Keratinocyte (primary cell): Measurements from ENCODE around the gene GPR39. TPM values are rescaled to one million over a fixed set of nuclear protein-coding genes. Genes with fewer than 3 reads are reported as not detected.

Experiments used
- DNase-seq: peaks from one replicate; pipeline ENCODE4 v3.0.0-alpha.2; 2011; ENCODE audit warnings: low read depth, missing footprints, low spot score
- FAIRE-seq: peaks from 2 replicates; lab custom pipeline; 2011; peaks lifted over from hg19 to GRCh38; lab: Jason Lieb, UNC
- H2AFZ ChIP-seq: 2 replicates; pipeline ENCODE4 v1.6.0; 2012; ENCODE audit warnings: low read length, control low read depth, inconsistent platforms; ENCODE audit not compliant: control insufficient read depth
- H3K27ac ChIP-seq: 2 replicates; pipeline ENCODE4 v1.5.1; 2011; ENCODE audit warnings: low read length; ENCODE audit not compliant: control insufficient read depth, insufficient read depth
- H3K27me3 ChIP-seq: 3 replicates; pipeline ENCODE4 v1.6.0; 2011; ENCODE audit warnings: low read length; ENCODE audit not compliant: control insufficient read depth, insufficient read depth; ENCODE audit errors: extremely low read depth
- H3K36me3 ChIP-seq, 2 experiments: 2 replicates in 1 of 2; 3 replicates in 1 of 2; pipeline ENCODE4 v1.5.1; 2011; ENCODE audit warnings: low read length in 2 of 2, mild to moderate bottlenecking in 1 of 2; ENCODE audit not compliant: control insufficient read depth in 2 of 2, insufficient read depth in 2 of 2; ENCODE audit errors: extremely low read depth in 1 of 2
- H3K4me1 ChIP-seq: 3 replicates; pipeline ENCODE4 v1.5.1; 2011; ENCODE audit warnings: low read length; ENCODE audit not compliant: control insufficient read depth, insufficient read depth; ENCODE audit errors: extremely low read depth
- H3K4me2 ChIP-seq: 3 replicates; pipeline ENCODE4 v1.6.0; 2011; ENCODE audit warnings: low read depth, low read length; ENCODE audit not compliant: control insufficient read depth, insufficient read depth; ENCODE audit errors: extremely low read depth
- H3K4me3 ChIP-seq, 3 experiments: fragments of 200-600 bp in 1 of 3; sonication (generic) in 1 of 3; 2 replicates in 2 of 3; 3 replicates in 1 of 3; pipeline ENCODE4 v1.5.1; 2011 to 2016; ENCODE audit warnings: low read length in 3 of 3, mild to moderate bottlenecking in 3 of 3, control low read depth in 2 of 3, inconsistent platforms in 1 of 3, low read depth in 1 of 3, mixed read lengths in 1 of 3, mixed run types in 1 of 3, moderate library complexity in 1 of 3; ENCODE audit not compliant: control insufficient read depth in 2 of 3, insufficient read depth in 2 of 3; ENCODE audit errors: extremely low read depth in 1 of 3
- H3K79me2 ChIP-seq: 2 replicates; pipeline ENCODE4 v1.6.0; 2012; ENCODE audit warnings: low read length; ENCODE audit not compliant: control insufficient read depth, insufficient read depth
- H3K9ac ChIP-seq: 3 replicates; pipeline ENCODE4 v1.6.0; 2011; ENCODE audit warnings: low read length; ENCODE audit not compliant: control insufficient read depth, insufficient read depth; ENCODE audit errors: extremely low read depth
- H3K9me1 ChIP-seq: 3 replicates; pipeline ENCODE4 v1.6.0; 2011; ENCODE audit warnings: low read length; ENCODE audit not compliant: control insufficient read depth, insufficient read depth; ENCODE audit errors: extremely low read depth
- H3K9me3 ChIP-seq: 2 replicates; pipeline ENCODE4 v1.5.1; 2012; ENCODE audit warnings: low read depth, low read length; ENCODE audit not compliant: control insufficient read depth
- H4K20me1 ChIP-seq: 3 replicates; pipeline ENCODE4 v1.6.0; 2011; ENCODE audit warnings: low read length; ENCODE audit not compliant: control insufficient read depth, insufficient read depth; ENCODE audit errors: extremely low read depth
- EZH2 ChIP-seq: IDR thresholded peaks from one replicate; pipeline ENCODE4 v1.6.1; 2012; ENCODE audit warnings: inconsistent platforms, mild to moderate bottlenecking, low read length, moderate library complexity
- dilution Hi-C: fragments of 300-500 bp; cut with MboI; formaldehyde crosslinking; loops from one replicate; pipeline ENCODE4 v1.7.0; 2020; ENCODE audit warnings: low sequenced_read_pairs; ENCODE audit not compliant: extremely low pct_ligation_motif_present
- polyA plus RNA-seq, 5 experiments: library from polyadenylated mRNA; depleted of rRNA in 3 of 5; stranded (reverse) in 3 of 5; stranded (forward) in 1 of 5; unstranded in 1 of 5; fragments of >200 nt; gene quantifications; 1 replicate in 1 of 5; 2 replicates in 3 of 5; 3 replicates in 1 of 5; pipeline versions ENCODE4 v1.2.1 to v1.2.3, GENCODE V29; 2011 to 2012; ENCODE audit warnings: missing spikeins in 2 of 5, low read depth in 1 of 5, low replicate concordance in 1 of 5
- TF ChIP-seq, protein P1 (sequence below), 3 experiments: IDR thresholded peaks in 1 of 3; conservative IDR thresholded peaks in 1 of 3; optimal IDR thresholded peaks in 1 of 3; 2 replicates in 2 of 3; 3 replicates in 1 of 3; pipeline versions ENCODE3 to v1.5.1; 2011; ENCODE audit warnings: low read length in 3 of 3, mild to moderate bottlenecking in 3 of 3, moderate library complexity in 2 of 3, control low read depth in 1 of 3, inconsistent platforms in 1 of 3; ENCODE audit not compliant: insufficient read depth in 2 of 3; ENCODE audit errors: extremely low read depth in 1 of 3

Gene GPR39
- polyA plus RNA-seq, 1 donor (not counting 4 experiments of a cell fraction or from before 2014, with no cell fraction given): 4.7 TPM

DNA sequence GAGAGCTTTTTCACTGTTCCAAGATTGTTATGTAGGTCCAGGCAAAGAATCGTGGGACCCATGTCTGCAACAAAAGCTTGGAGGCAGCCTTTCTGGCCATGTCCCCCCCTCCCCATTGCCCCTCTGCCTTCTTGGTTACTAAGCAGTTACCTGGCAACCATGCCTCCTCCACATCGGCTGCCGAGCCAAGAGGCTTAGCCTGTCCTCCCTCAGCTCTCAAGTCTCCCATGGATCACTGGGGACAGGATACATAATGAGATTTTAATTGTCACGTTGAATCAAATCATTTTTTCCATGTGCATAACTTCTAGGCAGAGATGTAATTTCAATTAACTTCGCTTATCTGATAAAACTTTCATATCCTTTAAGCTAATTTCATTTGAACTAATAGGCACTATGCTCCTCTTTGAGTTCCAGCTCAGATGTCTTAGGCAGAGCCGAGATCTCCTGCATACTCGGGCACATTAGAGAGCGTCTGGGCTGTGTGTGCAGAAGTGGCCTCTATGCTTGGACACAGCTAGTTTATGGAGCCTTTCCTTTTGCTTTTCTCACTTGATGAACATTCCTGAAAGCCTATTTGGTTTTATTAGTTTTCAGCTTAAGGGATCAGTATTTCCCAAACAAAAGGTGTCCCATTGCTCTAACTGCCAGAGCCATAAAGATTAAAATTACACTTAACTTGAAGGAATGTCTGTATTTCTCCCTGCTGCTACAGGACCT lies 172.7 kb downstream of the GPR39 start:
- H3K9me3 ChIP-seq: no peaks in the 10 kb centered on the region
- H3K4me1 ChIP-seq: peaks cover 5% of the 10 kb centered on the region
- FAIRE-seq (no peak), DNase-seq (no peak)
- H4K20me1 ChIP-seq: no peaks in the 10 kb centered on the region
- H3K4me3 ChIP-seq: no peak overlapping the region
- H3K27me3 ChIP-seq: no peaks in the 10 kb centered on the region
- H3K36me3 ChIP-seq: no peaks in the 10 kb centered on the region
- no peak overlapping the region for H2AFZ ChIP-seq
- H3K79me2 ChIP-seq: no peaks in the 10 kb centered on the region
- H3K9ac ChIP-seq: no peak overlapping the region
- no peaks in the 10 kb centered on the region for H3K9me1 ChIP-seq
- H3K27ac ChIP-seq: no peak overlapping the region
- TF ChIP-seq EZH2: no peak
- TF ChIP-seq, protein P1, sequence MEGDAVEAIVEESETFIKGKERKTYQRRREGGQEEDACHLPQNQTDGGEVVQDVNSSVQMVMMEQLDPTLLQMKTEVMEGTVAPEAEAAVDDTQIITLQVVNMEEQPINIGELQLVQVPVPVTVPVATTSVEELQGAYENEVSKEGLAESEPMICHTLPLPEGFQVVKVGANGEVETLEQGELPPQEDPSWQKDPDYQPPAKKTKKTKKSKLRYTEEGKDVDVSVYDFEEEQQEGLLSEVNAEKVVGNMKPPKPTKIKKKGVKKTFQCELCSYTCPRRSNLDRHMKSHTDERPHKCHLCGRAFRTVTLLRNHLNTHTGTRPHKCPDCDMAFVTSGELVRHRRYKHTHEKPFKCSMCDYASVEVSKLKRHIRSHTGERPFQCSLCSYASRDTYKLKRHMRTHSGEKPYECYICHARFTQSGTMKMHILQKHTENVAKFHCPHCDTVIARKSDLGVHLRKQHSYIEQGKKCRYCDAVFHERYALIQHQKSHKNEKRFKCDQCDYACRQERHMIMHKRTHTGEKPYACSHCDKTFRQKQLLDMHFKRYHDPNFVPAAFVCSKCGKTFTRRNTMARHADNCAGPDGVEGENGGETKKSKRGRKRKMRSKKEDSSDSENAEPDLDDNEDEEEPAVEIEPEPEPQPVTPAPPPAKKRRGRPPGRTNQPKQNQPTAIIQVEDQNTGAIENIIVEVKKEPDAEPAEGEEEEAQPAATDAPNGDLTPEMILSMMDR (optimal IDR thresholded peaks at IDR 0.05 in 1 of 3, IDR thresholded peaks at IDR 0.05 in 1 of 3, conservative IDR thresholded peaks at IDR 0.05 in 1 of 3; ENCODE audit: extremely low read depth in 1 of 3, insufficient read depth in 2 of 3, low read length in 3 of 3): no peak
- no peak overlapping the region for H3K4me2 ChIP-seq
- dilution Hi-C loops: no loop called here

DNA sequence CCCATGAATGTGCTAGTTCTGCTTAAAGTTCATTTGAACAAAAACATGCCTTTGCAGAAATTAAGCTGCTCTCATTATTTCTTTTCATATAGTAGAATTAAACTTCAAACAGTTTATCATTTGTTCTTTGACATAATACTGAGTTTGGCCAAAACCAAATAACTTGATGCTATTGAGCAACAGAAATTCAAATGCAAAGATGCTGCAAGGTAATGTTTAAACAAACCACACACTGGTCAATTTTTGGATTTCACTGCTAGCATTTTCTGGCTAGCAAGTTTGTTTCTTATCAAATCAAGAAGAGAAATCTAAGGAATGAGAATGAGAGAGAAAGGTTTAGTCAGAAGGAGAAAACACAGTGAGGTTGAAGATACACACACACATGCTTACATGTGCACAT lies 173.4 kb downstream of the GPR39 start:
- Histone ChIP-seq H3K4me1 (peaks cover 5% of the 10 kb centered on the region), H3K27ac (no peak overlapping the region), H3K27me3 (no peaks in the 10 kb centered on the region), H3K9me1 (no peaks in the 10 kb centered on the region), H3K79me2 (no peaks in the 10 kb centered on the region), H3K36me3 (no peaks in the 10 kb centered on the region), H3K9ac (no peak overlapping the region), H3K9me3 (no peaks in the 10 kb centered on the region), H2AFZ (no peak overlapping the region), H4K20me1 (no peaks in the 10 kb centered on the region), H3K4me2 (no peak overlapping the region), H3K4me3 (no peak overlapping the region)
- dilution Hi-C loops: no loop called here
- DNase-seq (no peak), FAIRE-seq (no peak)
- TF ChIP-seq EZH2: no peak
- TF ChIP-seq, protein P1 (optimal IDR thresholded peaks at IDR 0.05 in 1 of 3, IDR thresholded peaks at IDR 0.05 in 1 of 3, conservative IDR thresholded peaks at IDR 0.05 in 1 of 3; ENCODE audit: extremely low read depth in 1 of 3, insufficient read depth in 2 of 3, low read length in 3 of 3): no peak
